HFF-Myc (cell line): ENCODE data around the gene NUAK1.

Source experiments
- DNase-seq: peaks from one replicate; pipeline ENCODE4 v3.0.0-alpha.2; 2011; ENCODE audit warnings: low read depth; ENCODE audit errors: extremely low read depth
- H3K4me3 ChIP-seq: replicated peaks from 2 replicates; pipeline ENCODE4 v1.5.1; 2011; ENCODE audit warnings: low read depth, mild to moderate bottlenecking, control low read depth, low read length
- CTCF ChIP-seq: IDR thresholded peaks from 2 replicates; pipeline ENCODE4 v1.5.1; 2012; ENCODE audit warnings: mild to moderate bottlenecking, low read depth, low read length, control low read depth; ENCODE audit errors: missing control alignments

NUAK1 gene

GRCh38 chr12:106150555-106150954 lies 11.8 kb upstream of the NUAK1 start:
- no peak for TF ChIP-seq CTCF
- no peak for DNase-seq
- H3K4me3 ChIP-seq = no peak overlapping the region

- DNase-seq = no peak
- peak; percentile 67 for TF ChIP-seq CTCF
- no peak overlapping the region for H3K4me3 ChIP-seq
These were observed 10.5 kb upstream of the NUAK1 start for GRCh38 chr12:106149096-106149784.

- DNase-seq = no peak
- H3K4me3 ChIP-seq = no peak overlapping the region
- TF ChIP-seq CTCF = no peak
These were observed 9.2 kb upstream of the NUAK1 start for GRCh38 chr12:106147956-106148355.

GRCh38 chr12:106146987-106147386 lies 8.2 kb upstream of the NUAK1 start:
- TF ChIP-seq CTCF = no peak
- H3K4me3 ChIP-seq = no peak overlapping the region
- DNase-seq = no peak

GRCh38 chr12:106145539-106146447 lies 7.0 kb upstream of the NUAK1 start:
- no peak for DNase-seq
- no peak for TF ChIP-seq CTCF

GRCh38 chr12:106144847-106145246 lies 6.1 kb upstream of the NUAK1 start:
- TF ChIP-seq CTCF = no peak
- no peak for DNase-seq
- H3K4me3 ChIP-seq = no peak overlapping the region

More at GRCh38 chr12:106145539-106146447, 7.0 kb upstream of the NUAK1 start:
- no peak overlapping the region for H3K4me3 ChIP-seq
